ENCODE results near the gene ACP5.

- TF ChIP-seq EZH2phosphoT487 (IDR thresholded peaks at IDR 0.05; ENCODE audit: low read depth) (no peak), CTCF (IDR thresholded peaks at IDR 0.05; ENCODE audit: low read depth, low read length) (no peak)
These were observed 21.3 kb upstream of the ACP5 start for GRCh38 chr19:11598746-11599145.

Data from OCI-LY3 (cell line).